Neural progenitor cell (in vitro differentiated cells): ENCODE results near the gene ATXN1L.
"Not testable (repeated sequence)": the region's sequence is repeated elsewhere in the genome, so short reads cannot be mapped to it uniquely, and the experiment has no call there.

ENCODE experiments used
- EZH2 ChIP-seq: fragments of 200-600 bp; sonication (generic); IDR thresholded peaks from 2 replicates; pipeline ENCODE4 v1.6.1; 2017; ENCODE audit warnings: antibody characterized with exemption, mild to moderate bottlenecking, moderate library complexity
- EZH2phosphoT487 ChIP-seq: fragments of 200-600 bp; sonication (generic); IDR thresholded peaks from 2 replicates; pipeline ENCODE4 v1.6.1; 2017; ENCODE audit warnings: antibody characterized with exemption
- TF ChIP-seq, protein P1 (sequence below): fragments of 200-600 bp; sonication (generic); IDR thresholded peaks from 2 replicates; pipeline ENCODE4 v1.5.1; 2017; ENCODE audit warnings: antibody characterized with exemption, mild to moderate bottlenecking

DNA sequence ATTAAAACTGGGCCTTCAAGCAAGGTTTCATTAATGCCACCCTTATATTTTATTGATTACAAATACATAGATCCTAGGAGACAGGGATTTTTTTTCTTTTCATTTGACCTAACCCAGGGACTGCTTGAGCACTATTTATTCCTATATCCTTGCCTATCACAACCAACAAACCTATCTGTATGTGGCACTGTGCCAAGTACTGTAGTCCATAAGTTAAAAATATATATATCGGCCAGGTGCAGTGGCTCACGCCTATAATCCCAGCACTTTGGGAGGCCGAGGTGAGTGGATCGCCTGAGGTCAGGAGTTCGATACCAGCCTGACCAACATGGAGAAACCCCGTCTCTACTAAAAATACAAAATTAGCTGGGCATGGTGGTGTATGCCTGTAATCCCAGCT, 21.4 kb downstream of the ATXN1L start:
- TF ChIP-seq, protein P1, sequence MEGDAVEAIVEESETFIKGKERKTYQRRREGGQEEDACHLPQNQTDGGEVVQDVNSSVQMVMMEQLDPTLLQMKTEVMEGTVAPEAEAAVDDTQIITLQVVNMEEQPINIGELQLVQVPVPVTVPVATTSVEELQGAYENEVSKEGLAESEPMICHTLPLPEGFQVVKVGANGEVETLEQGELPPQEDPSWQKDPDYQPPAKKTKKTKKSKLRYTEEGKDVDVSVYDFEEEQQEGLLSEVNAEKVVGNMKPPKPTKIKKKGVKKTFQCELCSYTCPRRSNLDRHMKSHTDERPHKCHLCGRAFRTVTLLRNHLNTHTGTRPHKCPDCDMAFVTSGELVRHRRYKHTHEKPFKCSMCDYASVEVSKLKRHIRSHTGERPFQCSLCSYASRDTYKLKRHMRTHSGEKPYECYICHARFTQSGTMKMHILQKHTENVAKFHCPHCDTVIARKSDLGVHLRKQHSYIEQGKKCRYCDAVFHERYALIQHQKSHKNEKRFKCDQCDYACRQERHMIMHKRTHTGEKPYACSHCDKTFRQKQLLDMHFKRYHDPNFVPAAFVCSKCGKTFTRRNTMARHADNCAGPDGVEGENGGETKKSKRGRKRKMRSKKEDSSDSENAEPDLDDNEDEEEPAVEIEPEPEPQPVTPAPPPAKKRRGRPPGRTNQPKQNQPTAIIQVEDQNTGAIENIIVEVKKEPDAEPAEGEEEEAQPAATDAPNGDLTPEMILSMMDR, result not testable (repeated sequence)
- TF ChIP-seq EZH2, EZH2phosphoT487: not testable (repeated sequence)
